IPS-18a (cell line): Measurements from ENCODE around the gene AARS1.
"Not testable (repeated sequence)": the region's sequence is repeated elsewhere in the genome, so short reads cannot be mapped to it uniquely, and the experiment has no call there.

Experiments
- H3K27ac ChIP-seq: one replicate; pipeline ENCODE4 v1.5.1; 2013; ENCODE audit warnings: low read length
- H3K27me3 ChIP-seq: one replicate; pipeline ENCODE4 v1.6.1; 2013; ENCODE audit warnings: mild to moderate bottlenecking, low read length; ENCODE audit not compliant: control insufficient read depth, insufficient read depth
- H3K36me3 ChIP-seq: one replicate; pipeline ENCODE4 v1.6.1; 2013; ENCODE audit warnings: low read depth, low read length; ENCODE audit not compliant: control insufficient read depth
- H3K4me1 ChIP-seq: one replicate; pipeline ENCODE4 v1.6.1; 2013; ENCODE audit warnings: low read depth, low read length; ENCODE audit not compliant: control insufficient read depth
- H3K4me3 ChIP-seq: one replicate; pipeline ENCODE4 v1.5.1; 2013; ENCODE audit warnings: low read length
- H3K9ac ChIP-seq: one replicate; pipeline ENCODE4 v1.6.1; 2013; ENCODE audit warnings: mild to moderate bottlenecking, low read length, moderate library complexity
- H3K9me3 ChIP-seq: one replicate; pipeline ENCODE4 v1.6.1; 2013; ENCODE audit warnings: low read depth, low read length; ENCODE audit not compliant: control insufficient read depth

Gene AARS1

DNA sequence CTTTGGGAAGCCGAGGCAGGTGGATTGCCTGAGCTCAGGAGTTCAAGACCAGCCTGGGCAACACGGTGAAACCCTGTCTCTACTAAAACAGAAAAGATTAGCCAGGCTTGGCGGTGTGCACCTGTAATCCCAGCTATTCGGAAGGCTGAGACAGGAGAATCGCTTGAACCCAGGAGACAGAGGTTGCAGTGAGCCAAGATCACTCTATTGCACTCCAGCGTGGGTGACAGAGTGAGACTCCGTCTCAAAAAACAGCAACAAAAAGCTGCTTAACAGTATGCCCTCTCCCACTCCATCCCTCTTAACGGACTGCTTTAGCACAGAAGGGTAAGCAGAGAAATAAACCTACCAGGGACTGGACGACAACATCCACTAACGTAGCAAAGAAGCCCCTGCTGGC lies 21.4 kb downstream of the AARS1 start:
- H3K27me3 ChIP-seq, H3K9ac ChIP-seq, H3K4me3 ChIP-seq, H3K27ac ChIP-seq, H3K9me3 ChIP-seq, H3K4me1 ChIP-seq: not testable (repeated sequence)
- peaks cover 92% of the 10 kb centered on the region for H3K36me3 ChIP-seq

- H3K9me3 ChIP-seq, result no peaks in the 10 kb centered on the region
- H3K27ac ChIP-seq, result no peak overlapping the region
- no peak overlapping the region for H3K9ac ChIP-seq
- no peaks in the 10 kb centered on the region for H3K27me3 ChIP-seq
- no peaks in the 10 kb centered on the region for H3K4me1 ChIP-seq
- peaks cover 91% of the 10 kb centered on the region for H3K36me3 ChIP-seq
- no peak overlapping the region for H3K4me3 ChIP-seq
Measured at GRCh38 chr16:70267516-70267915, 21.8 kb downstream of the AARS1 start.

DNA sequence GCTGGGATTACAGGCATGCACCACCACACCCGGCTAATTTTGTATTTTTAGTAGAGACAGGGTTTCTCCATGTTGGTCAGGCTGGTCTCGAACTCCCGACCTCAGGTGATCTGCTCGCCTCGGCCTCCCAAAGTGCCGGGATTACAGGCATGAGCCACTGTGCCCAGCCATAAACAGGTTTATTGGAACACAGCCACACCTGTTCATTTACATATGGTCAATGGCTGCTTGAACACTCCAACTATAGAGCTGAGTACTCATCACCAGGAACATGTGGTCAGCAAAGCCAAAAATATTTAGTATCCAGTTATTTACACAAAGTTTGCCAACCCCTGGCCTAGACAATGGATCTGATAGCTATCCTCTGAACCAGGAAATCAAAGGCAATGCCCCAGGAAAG lies 29.4 kb downstream of the AARS1 start:
- not testable (repeated sequence) for H3K9me3 ChIP-seq, H3K9ac ChIP-seq, H3K27ac ChIP-seq, H3K27me3 ChIP-seq, H3K4me1 ChIP-seq, H3K4me3 ChIP-seq
- H3K36me3 ChIP-seq, result peaks cover 89% of the 10 kb centered on the region

- H3K27ac ChIP-seq, result no peak overlapping the region
- no peaks in the 10 kb centered on the region for H3K9me3 ChIP-seq
- no peak overlapping the region for H3K9ac ChIP-seq
- no peaks in the 10 kb centered on the region for H3K27me3 ChIP-seq
- peaks cover 89% of the 10 kb centered on the region for H3K36me3 ChIP-seq
- H3K4me3 ChIP-seq, result no peak overlapping the region
- H3K4me1 ChIP-seq, result no peaks in the 10 kb centered on the region
Measured at GRCh38 chr16:70258946-70259345, 30.4 kb downstream of the AARS1 start.

- H3K27ac ChIP-seq, result no peak overlapping the region
- H3K9ac ChIP-seq, result no peak overlapping the region
- H3K27me3 ChIP-seq, result no peaks in the 10 kb centered on the region
- H3K4me3 ChIP-seq, result no peak overlapping the region
- H3K9me3 ChIP-seq, result no peaks in the 10 kb centered on the region
- peaks cover 87% of the 10 kb centered on the region for H3K36me3 ChIP-seq
- no peaks in the 10 kb centered on the region for H3K4me1 ChIP-seq
Measured at GRCh38 chr16:70258065-70258464, 31.2 kb downstream of the AARS1 start.

DNA sequence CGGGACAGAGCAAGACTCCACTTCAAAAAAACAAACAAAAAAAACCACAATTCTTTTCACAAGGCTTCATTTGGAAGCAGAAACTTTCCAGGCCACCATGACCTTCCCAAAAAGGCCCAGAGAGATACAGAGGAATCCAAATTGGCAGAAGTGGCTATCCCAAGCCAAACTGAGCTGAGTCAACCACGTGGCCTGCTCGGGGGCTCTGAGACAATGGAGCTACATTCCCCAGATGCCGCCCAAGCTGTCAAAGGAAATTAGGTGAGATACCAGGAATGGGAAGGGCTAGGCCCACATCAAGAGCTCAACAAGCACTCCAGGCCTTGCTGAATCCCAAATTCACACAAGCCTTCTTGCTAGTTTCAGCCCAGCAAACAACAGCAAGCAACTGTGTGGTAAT lies 31.9 kb downstream of the AARS1 start:
- Histone ChIP-seq H3K27me3 (no peaks in the 10 kb centered on the region), H3K4me1 (no peaks in the 10 kb centered on the region), H3K36me3 (peaks cover 88% of the 10 kb centered on the region), H3K9me3 (no peaks in the 10 kb centered on the region), H3K27ac (no peak overlapping the region), H3K4me3 (no peak overlapping the region), H3K9ac (no peak overlapping the region)

- Histone ChIP-seq H3K36me3 (peaks cover 77% of the 10 kb centered on the region), H3K4me3 (no peak overlapping the region), H3K4me1 (peaks cover 3% of the 10 kb centered on the region), H3K27me3 (no peaks in the 10 kb centered on the region), H3K27ac (no peak overlapping the region), H3K9ac (no peak overlapping the region), H3K9me3 (no peaks in the 10 kb centered on the region)
Measured at GRCh38 chr16:70255574-70255973, 33.7 kb downstream of the AARS1 start.

GRCh38 chr16:70254965-70255286 lies 34.4 kb downstream of the AARS1 start:
- no peak overlapping the region for H3K9ac ChIP-seq
- no peak overlapping the region for H3K27ac ChIP-seq
- peaks cover 3% of the 10 kb centered on the region for H3K4me1 ChIP-seq
- no peaks in the 10 kb centered on the region for H3K9me3 ChIP-seq
- H3K27me3 ChIP-seq, result no peaks in the 10 kb centered on the region
- H3K4me3 ChIP-seq, result no peak overlapping the region
- peaks cover 70% of the 10 kb centered on the region for H3K36me3 ChIP-seq

- H3K4me1 ChIP-seq, result peaks cover 3% of the 10 kb centered on the region
- peaks cover 68% of the 10 kb centered on the region for H3K36me3 ChIP-seq
- no peak overlapping the region for H3K9ac ChIP-seq
- no peaks in the 10 kb centered on the region for H3K27me3 ChIP-seq
- no peaks in the 10 kb centered on the region for H3K9me3 ChIP-seq
- no peak overlapping the region for H3K4me3 ChIP-seq
- H3K27ac ChIP-seq, result no peak overlapping the region
Measured at GRCh38 chr16:70254180-70254964, 34.9 kb downstream of the AARS1 start.

GRCh38 chr16:70253291-70254106 lies 35.8 kb downstream of the AARS1 start:
- peaks cover 60% of the 10 kb centered on the region for H3K36me3 ChIP-seq
- peaks cover 3% of the 10 kb centered on the region for H3K4me1 ChIP-seq
- H3K9ac ChIP-seq, result no peak overlapping the region
- no peak overlapping the region for H3K27ac ChIP-seq
- H3K27me3 ChIP-seq, result no peaks in the 10 kb centered on the region
- H3K9me3 ChIP-seq, result no peaks in the 10 kb centered on the region
- no peak overlapping the region for H3K4me3 ChIP-seq

- Histone ChIP-seq H3K9ac (no peak overlapping the region), H3K36me3 (peaks cover 51% of the 10 kb centered on the region), H3K9me3 (no peaks in the 10 kb centered on the region), H3K4me3 (peak overlapping the region; percentile 74), H3K27me3 (no peaks in the 10 kb centered on the region), H3K4me1 (peaks cover 3% of the 10 kb centered on the region), H3K27ac (no peak overlapping the region)
Measured at GRCh38 chr16:70252355-70252988, 36.8 kb downstream of the AARS1 start.
